NB4 (cell line): ENCODE measurements around the gene KCNJ14.
"Not testable (repeated sequence)": the region's sequence is repeated elsewhere in the genome, so short reads cannot be mapped to it uniquely, and the experiment has no call there.

Source experiments
- DNase-seq: peaks from one replicate; pipeline ENCODE4 v3.0.0; 2010; ENCODE audit warnings: low read depth
- H3K4me3 ChIP-seq: one replicate; pipeline ENCODE4 v1.5.1; 2011; ENCODE audit warnings: mild to moderate bottlenecking, low read depth, low read length, moderate library complexity
- MAX ChIP-seq: IDR thresholded peaks from 2 replicates; pipeline ENCODE4 v1.6.1; 2011; ENCODE audit warnings: low read depth, low read length
- MYC ChIP-seq: IDR thresholded peaks from 2 replicates; pipeline ENCODE4 v1.6.1; 2011; ENCODE audit warnings: low read depth, low read length
- POLR2A ChIP-seq: IDR thresholded peaks from 2 replicates; pipeline ENCODE4 v1.6.1; 2011; ENCODE audit warnings: mild to moderate bottlenecking; ENCODE audit not compliant: insufficient read length; ENCODE audit errors: extremely low read depth
- TF ChIP-seq, protein P1 (sequence below): IDR thresholded peaks from one replicate; pipeline ENCODE4 v1.5.1; 2012; ENCODE audit warnings: low read depth, low read length

Gene KCNJ14

GRCh38 chr19:48487948-48488347, 32.6 kb downstream of the KCNJ14 start:
- TF ChIP-seq, protein P1, sequence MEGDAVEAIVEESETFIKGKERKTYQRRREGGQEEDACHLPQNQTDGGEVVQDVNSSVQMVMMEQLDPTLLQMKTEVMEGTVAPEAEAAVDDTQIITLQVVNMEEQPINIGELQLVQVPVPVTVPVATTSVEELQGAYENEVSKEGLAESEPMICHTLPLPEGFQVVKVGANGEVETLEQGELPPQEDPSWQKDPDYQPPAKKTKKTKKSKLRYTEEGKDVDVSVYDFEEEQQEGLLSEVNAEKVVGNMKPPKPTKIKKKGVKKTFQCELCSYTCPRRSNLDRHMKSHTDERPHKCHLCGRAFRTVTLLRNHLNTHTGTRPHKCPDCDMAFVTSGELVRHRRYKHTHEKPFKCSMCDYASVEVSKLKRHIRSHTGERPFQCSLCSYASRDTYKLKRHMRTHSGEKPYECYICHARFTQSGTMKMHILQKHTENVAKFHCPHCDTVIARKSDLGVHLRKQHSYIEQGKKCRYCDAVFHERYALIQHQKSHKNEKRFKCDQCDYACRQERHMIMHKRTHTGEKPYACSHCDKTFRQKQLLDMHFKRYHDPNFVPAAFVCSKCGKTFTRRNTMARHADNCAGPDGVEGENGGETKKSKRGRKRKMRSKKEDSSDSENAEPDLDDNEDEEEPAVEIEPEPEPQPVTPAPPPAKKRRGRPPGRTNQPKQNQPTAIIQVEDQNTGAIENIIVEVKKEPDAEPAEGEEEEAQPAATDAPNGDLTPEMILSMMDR = no peak
- TF ChIP-seq MAX = no peak
- no peak for TF ChIP-seq MYC
- TF ChIP-seq POLR2A = no peak
- no peak overlapping the region for H3K4me3 ChIP-seq
- no peak for DNase-seq

DNA sequence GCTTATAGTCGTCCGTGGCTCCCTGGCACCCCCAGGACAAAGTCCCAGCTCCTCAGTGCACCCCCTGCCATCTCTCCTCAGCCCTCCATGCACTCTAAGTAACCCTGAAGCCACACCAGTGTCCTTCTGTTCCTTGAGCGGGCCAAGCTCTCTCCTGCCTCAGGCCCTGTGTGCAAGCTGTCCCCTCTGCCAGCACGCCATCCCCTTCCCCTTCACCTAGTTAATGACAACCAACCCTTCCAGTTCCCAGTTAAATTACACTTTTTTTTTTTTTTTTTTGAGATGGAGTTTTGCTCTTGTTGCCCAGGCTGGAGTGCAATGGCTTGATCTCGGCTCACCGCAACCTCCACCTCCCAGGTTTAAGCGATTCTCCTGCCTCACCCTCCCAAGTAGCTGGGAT, 33.1 kb downstream of the KCNJ14 start:
- not testable (repeated sequence) for DNase-seq, H3K4me3 ChIP-seq

DNA sequence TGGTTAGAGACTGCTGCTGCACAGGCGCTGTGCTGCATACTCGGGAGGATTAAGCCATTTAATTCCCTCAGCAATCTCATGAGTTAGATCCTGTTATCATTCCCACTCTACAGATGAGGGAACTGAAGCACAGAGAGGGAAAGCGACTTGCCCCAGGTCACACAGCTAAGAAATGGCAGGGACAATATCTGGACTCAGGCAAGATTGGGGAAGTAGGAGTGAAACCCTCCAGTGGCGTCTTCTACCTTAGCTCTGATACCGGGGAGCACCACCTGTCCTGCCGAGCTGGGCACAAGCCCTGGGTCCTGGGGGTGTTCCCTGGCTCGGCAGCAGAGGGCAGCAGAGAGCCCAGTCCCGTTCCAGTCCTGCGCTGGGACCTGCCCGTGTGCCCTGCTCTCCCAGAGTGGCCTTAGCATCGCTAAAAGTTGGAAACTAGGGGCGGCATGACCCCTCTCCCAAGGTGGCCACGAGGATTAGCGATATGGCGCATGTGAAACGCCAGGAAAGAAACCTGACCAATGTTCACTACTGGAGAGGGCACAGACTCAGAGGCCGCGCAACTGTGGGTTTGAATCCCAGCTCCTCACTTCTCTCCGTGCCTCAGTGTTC, 34.3 kb downstream of the KCNJ14 start:
- TF ChIP-seq MAX (peak; percentile 88), MYC (peak; percentile 80), POLR2A (no peak)
- TF ChIP-seq, protein P1 = peak; percentile 100
- no peak overlapping the region for H3K4me3 ChIP-seq
- DNase-seq = peak; percentile 94

GRCh38 chr19:48490981-48491792, 35.8 kb downstream of the KCNJ14 start:
- H3K4me3 ChIP-seq = no peak overlapping the region
- TF ChIP-seq MAX (peak; percentile 37; the same call in 1 of the 2 replicates), MYC (peak; percentile 31; the same call in 1 of the 2 replicates), POLR2A (no peak)
- TF ChIP-seq, protein P1 = no peak
- DNase-seq = peak; percentile 87

DNA sequence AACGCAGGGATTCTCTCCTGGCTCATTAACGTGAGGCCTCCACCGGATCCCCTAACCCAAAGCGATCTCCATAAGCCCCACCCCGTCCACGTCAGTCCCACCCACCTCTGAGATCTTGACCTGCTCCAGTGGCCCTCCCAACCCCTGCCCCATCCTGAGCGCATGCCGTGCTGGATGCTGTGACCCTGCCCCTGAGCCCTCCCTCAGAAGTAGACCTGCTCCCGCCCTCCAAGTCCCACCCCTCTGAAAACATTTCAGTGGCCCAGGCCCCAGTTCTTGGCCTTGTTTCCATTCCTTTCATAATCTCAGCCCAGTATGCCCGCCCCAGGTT, 36.4 kb downstream of the KCNJ14 start:
- DNase-seq = no peak
- no peak overlapping the region for H3K4me3 ChIP-seq
- TF ChIP-seq, protein P1 = no peak
- no peak for TF ChIP-seq MYC
- TF ChIP-seq POLR2A = no peak
- TF ChIP-seq MAX = no peak

DNA sequence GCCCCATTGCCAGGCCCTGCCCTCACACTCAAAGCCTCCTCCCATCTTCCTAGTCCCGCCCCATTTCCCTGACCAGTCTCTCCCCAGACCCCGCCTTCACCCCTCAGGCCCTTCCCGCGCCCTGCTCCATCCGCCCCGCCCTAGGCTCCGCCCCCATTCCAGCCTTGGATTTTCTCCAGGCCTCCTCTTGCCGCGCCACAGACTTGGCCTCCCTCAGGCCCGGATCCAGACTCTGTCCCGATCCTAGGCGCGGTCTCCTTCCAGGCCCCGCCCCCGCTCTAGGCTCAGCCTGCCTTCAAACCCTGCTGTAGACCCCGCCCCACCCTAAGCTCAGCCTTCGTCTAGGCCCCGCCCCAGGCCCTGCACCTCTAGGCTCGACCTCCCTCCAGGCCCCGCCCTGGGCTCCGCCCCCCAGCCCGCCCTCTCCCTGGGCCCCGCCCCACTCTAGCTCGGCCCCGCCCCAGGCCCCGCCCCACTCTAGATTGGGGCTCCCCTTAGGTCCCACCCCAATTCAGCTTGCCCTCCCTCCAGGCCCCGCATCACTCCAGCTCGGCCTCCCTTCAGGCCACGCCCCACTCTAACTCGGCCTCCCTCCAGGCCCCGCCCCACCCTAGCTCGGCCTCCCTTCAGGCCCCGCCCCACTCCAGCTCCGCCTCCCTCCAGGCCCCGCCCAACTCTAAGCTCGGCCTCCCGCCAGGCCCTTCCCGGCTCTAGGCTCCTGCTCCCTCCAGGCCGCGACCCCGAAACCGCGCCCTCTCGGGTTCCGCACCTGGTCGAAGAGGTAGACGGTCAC, 37.7 kb downstream of the KCNJ14 start:
- TF ChIP-seq MAX (no peak), MYC (no peak), POLR2A (no peak)
- TF ChIP-seq, protein P1 = no peak
- peak overlapping the region; percentile 38 for H3K4me3 ChIP-seq
- peak; percentile 96 for DNase-seq
